Suppressor macrophage (primary cell): ENCODE data around the gene KCNK13.

ENCODE experiments used
- DNase-seq, 4 experiments: peaks; one replicate each; pipeline ENCODE4 v3.0.0-alpha.2; 2020 to 2022

KCNK13 gene

DNA sequence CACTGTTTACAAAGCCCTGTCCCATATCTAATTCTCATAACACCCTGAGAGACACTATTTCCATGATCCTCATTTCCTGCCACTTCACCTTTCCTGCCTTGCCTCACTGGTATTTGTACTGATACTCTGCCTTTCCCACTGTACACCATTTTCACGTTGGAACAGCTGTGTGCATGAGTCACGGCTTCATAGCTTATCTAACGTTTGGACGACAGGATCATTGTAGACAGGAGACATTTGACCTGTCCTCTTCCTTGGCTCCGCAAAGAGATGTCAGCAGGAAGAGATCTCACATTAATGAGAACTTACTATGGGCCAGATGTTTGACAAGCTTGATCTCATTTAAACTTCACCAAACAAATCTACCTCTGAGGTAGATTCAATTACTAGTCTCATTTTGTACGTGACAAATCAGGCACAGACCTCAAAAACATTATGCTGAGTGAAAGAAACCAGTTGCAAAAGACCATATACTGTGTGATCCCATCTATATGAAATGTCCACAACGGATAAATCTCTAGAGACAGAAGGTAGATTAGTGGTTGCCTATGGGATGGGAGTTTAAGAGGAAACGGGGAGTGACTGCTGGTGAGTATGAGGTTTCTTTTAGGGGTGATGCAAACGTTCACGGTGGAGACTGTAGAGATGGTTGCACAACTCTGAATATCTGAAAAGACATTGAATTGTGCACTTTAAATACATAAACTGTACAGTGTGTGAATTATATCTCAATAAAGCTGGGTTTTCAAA, 71.2 kb downstream of the KCNK13 start:
- no peak for DNase-seq

DNA sequence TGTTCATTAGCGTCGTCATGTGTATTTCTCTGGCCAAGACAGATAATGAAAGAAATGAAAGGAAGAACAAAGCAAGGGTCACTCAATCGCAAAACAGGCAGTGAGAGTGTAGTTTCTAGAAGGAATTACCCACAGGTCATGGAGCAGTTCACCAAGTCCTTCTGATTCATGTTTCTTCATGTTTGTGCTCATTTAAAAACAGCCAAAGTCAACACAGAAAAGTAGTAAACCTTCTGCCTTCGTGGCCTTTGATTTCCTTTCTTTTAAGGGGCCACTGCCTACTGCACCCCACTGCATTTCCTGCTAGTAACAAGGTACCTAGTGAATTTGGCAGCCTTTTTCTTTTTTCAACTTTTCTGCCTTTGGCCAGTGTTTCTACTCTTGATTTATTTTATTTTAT, 75.1 kb downstream of the KCNK13 start:
- DNase-seq, result no peak

DNA sequence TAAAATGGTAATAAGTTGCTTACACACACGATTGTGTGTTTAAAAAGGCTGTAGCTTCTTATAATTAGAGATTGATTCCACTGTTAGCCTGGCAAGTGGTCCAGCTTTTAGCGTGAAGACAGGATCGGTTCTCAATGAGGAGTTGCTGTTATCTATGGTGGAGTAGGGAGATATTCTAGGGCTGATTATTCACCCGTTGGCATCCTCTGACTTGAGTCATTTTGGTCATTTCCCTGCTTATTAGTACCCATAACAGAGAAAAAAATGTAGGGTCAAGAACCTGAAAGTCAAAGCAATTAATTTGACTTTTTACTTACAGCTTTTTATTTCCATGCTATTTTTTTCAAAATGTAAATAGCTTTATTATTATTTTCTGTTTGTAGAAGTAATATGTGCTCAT, 76.0 kb downstream of the KCNK13 start:
- DNase-seq, result no peak

DNA sequence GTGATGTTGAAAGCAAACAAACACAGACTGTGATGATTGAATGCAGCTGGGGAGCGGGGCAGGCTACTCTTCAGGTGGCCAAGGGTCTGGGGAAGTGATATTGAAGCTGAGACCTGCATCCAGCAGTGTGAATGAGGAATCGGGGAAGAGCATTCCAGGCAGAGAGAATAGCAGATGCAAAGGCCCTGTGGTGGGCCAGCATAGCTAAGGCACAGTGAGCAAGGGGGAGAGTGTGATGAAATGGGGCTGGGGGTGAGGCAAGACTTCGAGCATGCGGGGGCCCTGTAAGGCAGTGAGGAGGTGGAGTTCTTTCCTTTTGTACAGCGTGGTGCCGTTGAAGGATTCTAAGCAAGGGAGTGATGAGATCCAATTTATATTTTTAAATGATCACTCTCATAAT, 77.4 kb downstream of the KCNK13 start:
- no peak for DNase-seq

DNA sequence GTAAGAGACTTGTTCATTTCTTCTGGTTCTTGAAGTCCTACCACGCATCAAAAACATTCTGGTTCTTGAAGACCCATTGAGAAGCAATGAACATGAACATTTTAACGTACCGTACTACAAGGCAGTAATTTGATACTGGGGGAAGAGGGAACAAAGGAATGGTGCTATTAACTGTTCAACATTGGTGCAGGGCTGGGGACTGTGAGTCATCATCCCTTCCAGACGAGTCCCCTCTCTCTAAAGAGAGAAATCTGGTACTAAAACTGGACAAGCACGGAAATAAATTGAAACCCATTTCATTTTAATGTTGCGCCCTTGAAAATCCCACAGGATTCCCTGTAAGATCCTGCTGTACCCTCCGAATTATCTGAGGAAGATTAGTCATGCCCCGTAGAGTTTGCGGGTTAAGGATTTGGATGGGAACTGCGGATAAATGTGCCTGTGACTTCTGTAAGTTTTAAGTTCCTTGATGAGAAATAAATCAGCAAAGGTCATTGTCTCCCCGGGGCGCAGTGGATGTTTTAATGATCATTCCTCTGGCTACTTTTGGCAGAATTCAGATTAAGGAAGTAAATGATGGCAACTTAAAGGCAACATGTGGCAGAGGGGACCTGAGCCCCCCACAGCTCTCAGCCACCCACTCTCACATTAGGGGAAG, 78.6 kb downstream of the KCNK13 start:
- peak in 1 of 4 experiments; percentile 8 for DNase-seq

GRCh38 chr14:90140956-90141316, 79.1 kb downstream of the KCNK13 start:
- peak; percentile 4 to 36 (median 8) for DNase-seq

DNA sequence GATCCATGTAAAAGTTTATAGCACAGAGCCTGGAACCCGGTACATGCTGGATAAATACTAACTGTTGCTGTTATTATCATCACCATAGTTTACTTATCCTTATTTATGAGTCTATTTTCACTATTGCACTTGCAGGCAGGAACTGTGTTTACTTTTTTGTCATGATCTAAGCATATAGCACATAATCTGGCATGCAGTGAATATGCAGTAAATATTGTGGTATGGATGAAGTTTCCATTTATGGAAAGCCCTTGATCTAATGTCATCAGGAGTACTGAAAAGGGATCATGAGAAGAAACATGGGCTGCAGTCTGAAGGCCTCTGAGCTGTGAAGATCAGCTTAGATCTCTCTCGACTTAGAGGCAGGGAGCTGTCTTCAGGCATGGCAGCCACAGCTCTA, 91.6 kb downstream of the KCNK13 start:
- no peak for DNase-seq

DNA sequence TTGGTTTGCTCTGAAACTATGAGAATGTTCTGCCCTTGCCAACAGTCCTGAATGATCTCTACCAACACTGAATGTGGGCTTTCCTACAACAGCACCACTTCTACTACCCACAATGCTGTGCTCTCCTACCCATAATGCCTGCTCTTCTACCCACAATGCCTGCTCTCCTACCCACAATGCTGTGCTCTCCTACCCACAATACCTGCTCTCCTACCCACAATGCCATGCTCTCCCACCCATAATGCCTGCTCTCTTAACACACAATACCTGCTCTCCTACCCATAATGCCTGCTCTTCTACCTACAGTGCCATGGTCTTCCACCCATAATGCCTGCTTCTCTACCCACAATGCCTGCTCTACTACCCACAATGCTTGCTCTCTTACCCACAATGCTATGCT, 92.3 kb downstream of the KCNK13 start:
- no peak for DNase-seq

DNA sequence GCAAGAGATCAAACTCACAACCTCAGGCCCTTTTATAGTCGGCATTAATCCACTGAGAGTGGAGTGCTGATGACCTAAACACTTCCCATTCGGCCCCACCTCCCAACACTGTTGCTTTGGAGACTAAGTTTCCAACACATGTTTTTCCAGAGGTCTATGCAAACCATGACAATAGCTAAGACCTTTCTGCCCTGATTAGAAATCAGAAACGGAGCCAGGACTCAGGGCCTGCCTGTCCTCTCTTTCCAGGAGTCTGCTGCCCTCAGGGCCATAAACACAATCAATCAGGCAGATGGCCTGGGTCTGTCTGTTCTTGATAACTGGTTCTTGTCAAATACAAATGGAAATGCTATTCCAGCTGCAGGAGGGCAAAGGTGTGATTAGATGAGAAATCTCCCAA, 97.4 kb downstream of the KCNK13 start:
- no peak for DNase-seq

GRCh38 chr14:90159688-90160087, 97.9 kb downstream of the KCNK13 start:
- DNase-seq, result no peak

DNA sequence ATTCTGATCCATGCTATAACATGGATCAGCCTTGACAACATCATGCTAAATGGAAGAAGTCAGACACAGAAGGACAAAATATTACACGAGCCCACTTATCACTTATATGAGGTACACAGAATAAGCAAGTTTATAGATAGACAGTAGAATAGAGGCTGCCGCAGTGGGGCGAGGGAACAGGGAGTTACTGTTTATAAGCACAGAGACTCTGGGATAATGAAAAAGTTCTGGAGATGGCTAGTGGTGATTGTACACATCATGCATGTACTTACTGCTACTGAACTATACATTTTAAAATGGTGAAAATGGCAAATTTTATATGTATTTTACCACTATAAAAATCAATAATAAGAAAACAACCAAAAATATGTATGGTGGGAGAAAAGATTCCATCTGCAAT, 99.3 kb downstream of the KCNK13 start:
- DNase-seq, result no peak

DNA sequence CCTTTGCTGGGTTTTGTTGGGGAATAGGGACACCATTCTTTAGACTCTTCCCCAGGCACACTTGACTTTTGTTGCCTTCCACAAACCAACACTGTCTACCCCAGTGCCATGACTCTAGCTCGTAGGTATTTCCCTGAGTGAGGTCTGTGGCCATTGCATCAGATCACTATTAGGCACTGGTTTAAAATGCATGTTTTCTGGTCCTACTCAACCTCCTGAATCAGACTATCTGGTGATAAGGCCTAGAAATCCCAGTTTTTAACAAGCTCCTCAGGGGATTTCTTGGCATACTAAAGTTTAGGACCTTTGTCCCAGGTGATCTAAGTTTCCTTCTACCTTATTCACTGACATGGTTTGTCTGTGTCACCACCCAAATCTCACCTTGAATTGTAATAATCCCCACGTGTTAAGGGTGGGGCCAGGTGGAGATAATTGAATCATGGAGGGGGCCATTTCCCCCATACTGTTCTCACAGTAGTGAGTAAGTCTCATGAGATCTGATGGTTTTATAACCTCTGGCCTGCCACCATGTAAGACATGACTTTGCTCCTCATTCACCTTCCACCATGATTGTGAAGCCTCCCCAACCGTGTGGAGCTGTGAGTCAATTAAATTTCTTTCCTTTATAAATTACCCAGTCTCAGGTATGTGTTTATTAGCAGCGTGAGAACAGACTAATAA, 106.8 kb downstream of the KCNK13 start:
- no peak for DNase-seq

- DNase-seq, result no peak
These were observed 113.8 kb downstream of the KCNK13 start for GRCh38 chr14:90175631-90176030.

DNA sequence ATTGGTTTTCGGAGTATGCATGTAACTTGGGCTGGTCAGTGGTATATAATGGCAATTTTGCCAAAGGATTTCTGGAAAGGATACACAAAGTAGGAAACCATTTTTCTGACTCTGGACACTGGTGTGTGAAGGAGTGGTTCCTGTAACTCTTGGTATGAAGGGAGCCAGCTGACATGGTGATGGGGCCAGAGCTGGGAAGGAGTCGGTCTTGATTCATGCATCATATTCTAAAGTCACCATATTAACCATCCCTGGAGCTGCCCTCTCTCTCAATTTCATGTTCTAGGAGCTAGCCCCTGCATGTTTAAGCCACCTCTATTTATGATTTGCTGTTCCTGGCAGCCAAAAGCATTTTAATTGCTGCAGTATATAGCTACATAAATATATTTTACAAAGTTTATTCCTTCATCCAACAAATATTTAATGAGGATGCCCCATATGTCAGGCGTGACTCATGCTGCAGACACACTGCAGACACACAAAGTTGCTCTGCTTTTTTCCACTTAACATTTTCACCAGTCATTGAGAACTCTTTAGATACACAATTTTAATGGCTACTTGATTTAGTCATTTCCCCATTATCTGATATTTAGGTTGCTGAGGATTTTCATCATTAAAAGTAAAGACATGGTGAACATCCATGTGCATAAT, 115.9 kb downstream of the KCNK13 start:
- no peak for DNase-seq

DNA sequence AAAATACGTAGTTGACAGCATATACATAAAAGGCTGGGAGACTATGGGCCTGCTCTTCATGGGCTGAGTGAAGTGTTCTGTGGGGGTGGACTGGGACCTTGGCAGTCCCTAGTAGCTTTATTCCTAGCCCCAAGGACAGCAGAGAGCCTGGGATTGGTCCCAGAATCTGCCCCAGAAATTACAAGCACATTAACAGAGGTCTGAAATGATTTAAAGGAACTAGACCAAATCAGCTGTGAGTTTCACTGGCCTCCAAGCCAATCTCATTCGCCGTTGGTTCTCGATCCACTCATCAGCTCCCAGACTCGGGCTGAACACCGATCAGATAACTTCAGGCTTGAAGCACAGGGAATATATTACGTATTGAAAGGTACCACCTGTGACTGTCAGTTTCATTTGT, 117.6 kb downstream of the KCNK13 start:
- DNase-seq, result no peak

GRCh38 chr14:90179809-90180779, 118.3 kb downstream of the KCNK13 start:
- DNase-seq, result no peak

GRCh38 chr14:90184094-90184493, 122.3 kb downstream of the KCNK13 start:
- no peak for DNase-seq

GRCh38 chr14:90184571-90185266, 122.9 kb downstream of the KCNK13 start:
- no peak for DNase-seq

GRCh38 chr14:90188588-90188987, 126.8 kb downstream of the KCNK13 start:
- DNase-seq, result no peak

GRCh38 chr14:90191154-90191553, 129.4 kb downstream of the KCNK13 start:
- no peak for DNase-seq

GRCh38 chr14:90191585-90191984, 129.8 kb downstream of the KCNK13 start:
- no peak for DNase-seq

GRCh38 chr14:90193925-90194324, 132.1 kb downstream of the KCNK13 start:
- DNase-seq, result peak in 2 of 4 experiments; percentile 12 to 16
